ENCODE measurements around the gene PPP1R10. TPM values are rescaled to one million over a fixed set of nuclear protein-coding genes. Genes with fewer than 3 reads are reported as not detected.

Gene PPP1R10
- total and polyA plus RNA-seq, 11 donors: 9.4 to 44.9 (median 28.1) TPM

DNA sequence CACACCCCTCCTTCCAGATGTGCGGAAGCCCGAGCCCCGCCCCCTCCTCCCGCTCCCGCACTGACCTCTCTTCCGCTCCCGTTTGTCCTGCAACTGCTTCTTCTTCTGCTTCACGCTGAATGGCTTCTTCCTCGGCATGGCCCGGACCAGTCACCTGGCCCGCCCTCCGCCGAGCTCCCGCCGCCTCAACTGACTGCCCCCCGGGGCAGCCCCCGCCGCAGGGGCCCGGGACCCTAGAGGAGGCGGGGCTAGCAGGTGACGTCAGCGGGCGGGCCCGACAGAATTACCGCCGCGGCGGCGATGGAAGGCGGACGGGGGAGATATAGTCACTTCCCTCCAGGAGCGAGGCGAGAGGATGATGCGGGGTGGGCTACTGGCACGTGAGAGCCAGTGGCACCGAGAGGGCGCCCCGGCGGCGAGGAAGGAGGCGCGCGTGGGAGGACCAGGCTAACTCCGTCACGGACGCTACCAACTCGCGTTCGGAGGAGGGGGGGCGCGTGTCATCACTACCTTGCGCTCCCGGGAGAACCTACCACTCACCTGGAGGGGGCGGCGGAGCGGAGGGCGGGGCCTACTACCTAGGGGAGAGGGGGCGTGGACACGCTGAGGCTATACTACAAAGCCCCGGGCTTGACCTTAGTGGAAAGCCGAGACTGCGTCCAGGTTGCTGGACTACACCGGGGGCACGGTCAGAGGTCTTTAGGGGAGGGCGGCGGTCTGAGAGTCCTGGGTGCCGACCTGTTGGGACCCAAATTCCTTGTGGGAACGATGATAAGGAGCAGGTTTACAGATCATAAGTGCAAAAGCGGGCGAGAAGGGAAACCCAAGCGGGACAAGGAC is 60.8 kb downstream of the PPP1R10 start, which contains the start of gene GNL1:
Gene GNL1 (minus strand): TSS at position 424 of the 840 bp plus-strand sequence. CDS start 286 bp downstream, at position 138.
- intact Hi-C loops (cut with DNase I): loop anchor here in 5 of 10 donors (1.0 to 10.0 kb wide), 8 partner anchors 15 to 169 kb away; partner anchors contain the start of genes ABCF1 (in 3 of the 5), MRPS18B (in 2 of the 5), PPP1R10 (in 2 of the 5) and TUBB (in 2 of the 5)
- H3K27me3 ChIP-seq: no peaks in the 10 kb centered on the region
- peak; percentile 93 to 96 (median 93) for DNase-seq
- no peaks in the 10 kb centered on the region for H3K9me3 ChIP-seq
- H3K36me3 ChIP-seq: peaks cover 0 to 40% (median 29%) of the 10 kb centered on the region in 9 donors
- H3K4me3 ChIP-seq: peak within 1 kb of the TSS; percentile 73 to 99 (median 90)
- TF ChIP-seq, protein P1, sequence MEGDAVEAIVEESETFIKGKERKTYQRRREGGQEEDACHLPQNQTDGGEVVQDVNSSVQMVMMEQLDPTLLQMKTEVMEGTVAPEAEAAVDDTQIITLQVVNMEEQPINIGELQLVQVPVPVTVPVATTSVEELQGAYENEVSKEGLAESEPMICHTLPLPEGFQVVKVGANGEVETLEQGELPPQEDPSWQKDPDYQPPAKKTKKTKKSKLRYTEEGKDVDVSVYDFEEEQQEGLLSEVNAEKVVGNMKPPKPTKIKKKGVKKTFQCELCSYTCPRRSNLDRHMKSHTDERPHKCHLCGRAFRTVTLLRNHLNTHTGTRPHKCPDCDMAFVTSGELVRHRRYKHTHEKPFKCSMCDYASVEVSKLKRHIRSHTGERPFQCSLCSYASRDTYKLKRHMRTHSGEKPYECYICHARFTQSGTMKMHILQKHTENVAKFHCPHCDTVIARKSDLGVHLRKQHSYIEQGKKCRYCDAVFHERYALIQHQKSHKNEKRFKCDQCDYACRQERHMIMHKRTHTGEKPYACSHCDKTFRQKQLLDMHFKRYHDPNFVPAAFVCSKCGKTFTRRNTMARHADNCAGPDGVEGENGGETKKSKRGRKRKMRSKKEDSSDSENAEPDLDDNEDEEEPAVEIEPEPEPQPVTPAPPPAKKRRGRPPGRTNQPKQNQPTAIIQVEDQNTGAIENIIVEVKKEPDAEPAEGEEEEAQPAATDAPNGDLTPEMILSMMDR (IDR thresholded peaks at IDR 0.05): peak in 1 of 12 donors; percentile 3
- peak in 1 of 2 donors; percentile 42 for TF ChIP-seq POLR2A (IDR thresholded peaks at IDR 0.05)
- H3K27ac ChIP-seq: peak within 1 kb of the TSS; percentile 95 to 99 (median 98)
- WGBS, 4 donors: 0 to 1% (median 0%) methylated on average over 38 to 71 of the region's 71 CpGs
- ATAC-seq: peak; percentile 78 to 87 (median 82)
- H3K4me1 ChIP-seq: peaks cover 0 to 30% (median 17%) of the 10 kb centered on the region in 12 donors

DNA sequence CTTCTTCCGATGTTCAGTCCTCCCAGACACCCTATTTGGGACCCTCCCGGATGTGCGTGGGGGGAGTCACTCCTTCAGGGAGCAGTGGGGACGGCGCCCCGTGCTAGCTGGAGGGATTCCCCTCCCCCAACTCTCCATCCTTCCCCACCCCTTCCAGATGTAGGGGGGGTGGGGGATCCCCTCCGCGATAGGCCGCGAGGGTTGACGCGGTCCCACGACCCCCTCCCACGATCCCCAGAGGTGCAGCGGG is 61.3 kb downstream of the PPP1R10 start:
- intact Hi-C loops (cut with DNase I): loop anchor here in 5 of 10 donors (1.0 to 10.0 kb wide), 8 partner anchors 15 to 169 kb away; partner anchors contain the start of genes ABCF1 (in 3 of the 5), MRPS18B (in 2 of the 5), PPP1R10 (in 2 of the 5) and TUBB (in 2 of the 5)
- H3K4me3 ChIP-seq: peak overlapping the region; percentile 73 to 99 (median 90)
- ATAC-seq (no peak), DNase-seq (no peak)
- H3K27me3 ChIP-seq: no peaks in the 10 kb centered on the region
- WGBS, 4 donors: 0 to 3% (median 0%) methylated on average over 6 to 15 of the region's 15 CpGs
- H3K9me3 ChIP-seq: no peaks in the 10 kb centered on the region
- no peak for TF ChIP-seq POLR2A (IDR thresholded peaks at IDR 0.05)
- TF ChIP-seq, protein P1 (IDR thresholded peaks at IDR 0.05): no peak
- H3K36me3 ChIP-seq: peaks cover 0 to 46% (median 35%) of the 10 kb centered on the region in 9 donors
- H3K27ac ChIP-seq: peak overlapping the region; percentile 95 to 99 (median 98)
- H3K4me1 ChIP-seq: peaks cover 0 to 30% (median 17%) of the 10 kb centered on the region in 12 donors

DNA sequence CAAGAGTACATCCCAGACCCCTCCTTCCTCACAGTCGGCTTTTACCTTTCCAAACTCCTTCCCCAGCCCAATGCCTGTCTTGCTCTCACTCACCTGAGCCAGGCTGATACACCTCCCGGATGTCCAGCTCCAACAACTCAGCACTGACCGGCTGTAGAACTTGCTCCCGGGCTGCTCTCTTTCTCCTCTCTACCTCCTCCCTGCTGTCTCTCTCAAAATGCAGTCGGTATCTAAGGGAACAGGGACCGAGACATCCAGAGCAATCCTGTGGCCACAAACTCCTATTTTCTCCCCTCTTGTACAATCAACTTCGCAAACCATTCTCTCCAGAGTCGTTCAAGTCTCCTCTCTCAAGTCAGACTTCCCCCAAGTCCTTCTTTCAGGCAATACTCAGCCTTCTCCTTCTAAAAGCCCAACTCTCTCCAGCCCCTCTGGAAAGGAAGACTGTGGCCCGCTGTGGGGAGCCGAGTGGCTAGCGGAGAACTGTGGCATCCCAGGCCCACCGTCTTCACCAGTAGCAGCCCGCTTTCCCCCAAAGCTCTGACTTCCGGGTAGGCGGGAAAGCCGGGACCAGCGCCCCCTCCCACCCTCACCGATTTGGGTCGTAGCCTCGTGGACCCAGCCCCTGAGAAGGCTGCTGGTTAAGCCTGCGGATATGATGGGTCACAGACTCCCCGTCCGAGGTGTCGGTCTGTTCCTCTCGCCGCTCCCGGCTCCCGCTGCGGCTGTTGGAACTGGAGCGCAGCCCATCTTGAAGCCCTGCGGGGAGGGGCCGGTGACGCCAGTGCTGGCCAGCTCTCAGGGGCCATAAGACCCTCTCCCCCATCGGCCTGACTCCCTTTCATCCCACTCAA is 61.9 kb downstream of the PPP1R10 start:
- DNase-seq (peak; percentile 65 to 75 (median 69)), ATAC-seq (peak; percentile 16 to 43 (median 26))
- Histone ChIP-seq H3K4me1 (peaks cover 0 to 30% (median 17%) of the 10 kb centered on the region in 12 donors), H3K36me3 (peaks cover 0 to 51% (median 40%) of the 10 kb centered on the region in 9 donors), H3K4me3 (peak overlapping the region; percentile 73 to 99 (median 90)), H3K27ac (peak overlapping the region; percentile 95 to 99 (median 98)), H3K9me3 (no peaks in the 10 kb centered on the region), H3K27me3 (no peaks in the 10 kb centered on the region)
- no peak for TF ChIP-seq POLR2A (IDR thresholded peaks at IDR 0.05)
- TF ChIP-seq, protein P1 (IDR thresholded peaks at IDR 0.05): peak in 1 of 12 donors; percentile 9
- WGBS, 4 donors: 12 to 31% (median 13%) methylated on average over 13 to 34 of the region's 34 CpGs
- intact Hi-C loops (cut with DNase I): loop anchor here in 4 of 10 donors (5.0 to 10.0 kb wide), 4 partner anchors 42 to 170 kb away; partner anchors contain the start of gene TUBB (in 2 of the 4)

All from heart left ventricle (tissue), 16 donors.